SK-N-SH treated with all-trans-retinoic acid at 6 μM for 48 hours (cell line): ENCODE measurements around the gene HOGA1.
"Not testable (repeated sequence)": the region's sequence is repeated elsewhere in the genome, so short reads cannot be mapped to it uniquely, and the experiment has no call there.

ENCODE experiments used
- ATAC-seq: fragments of 200-7000 bp; cut with Tn5 transposase; 3 replicates; pipeline ENCODE4 v1.9.1; 2020; ENCODE audit warnings: mild to moderate bottlenecking, moderate library complexity
- ARNTL ChIP-seq: fragments of 450-650 bp; formaldehyde crosslinking; IDR thresholded peaks from 2 replicates; pipeline ENCODE4 v1.5.0; 2020; ENCODE audit warnings: low read depth, mild to moderate bottlenecking, moderate library complexity, borderline replicate concordance
- BACH2 ChIP-seq: fragments of 250-450 bp; sonication (Bioruptor Pico); IDR thresholded peaks from 2 replicates; pipeline ENCODE4 v1.9.0; 2021; ENCODE audit warnings: mild to moderate bottlenecking, borderline replicate concordance
- CSDC2 ChIP-seq: fragments of 250-450 bp; sonication (Bioruptor Pico); IDR thresholded peaks from 2 replicates; pipeline ENCODE4 v1.5.0; 2020; ENCODE audit warnings: mild to moderate bottlenecking, moderate library complexity
- CSRNP3 ChIP-seq: fragments of 250-450 bp; sonication (Bioruptor Pico); IDR thresholded peaks from 2 replicates; pipeline ENCODE4 v1.5.1; 2021; ENCODE audit warnings: mild to moderate bottlenecking, moderate library complexity
- ESRRG ChIP-seq: fragments of 250-450 bp; sonication (Bioruptor Pico); IDR thresholded peaks from 2 replicates; pipeline ENCODE4 v1.6.1; 2021; ENCODE audit warnings: mild to moderate bottlenecking
- GLIS3 ChIP-seq: fragments of 250-450 bp; sonication (Bioruptor Pico); IDR thresholded peaks from 2 replicates; pipeline ENCODE4 v1.5.0; 2020; ENCODE audit warnings: mild to moderate bottlenecking, moderate library complexity
- ISL1 ChIP-seq: fragments of 250-450 bp; sonication (Bioruptor Pico); IDR thresholded peaks from 2 replicates; pipeline ENCODE4 v2.1.2; 2022; ENCODE audit warnings: mild to moderate bottlenecking, moderate library complexity
- PATZ1 ChIP-seq: fragments of 250-450 bp; sonication (Bioruptor Pico); IDR thresholded peaks from 2 replicates; pipeline ENCODE4 v1.8.0; 2020; ENCODE audit warnings: mild to moderate bottlenecking, moderate library complexity, borderline replicate concordance
- POU6F1 ChIP-seq: fragments of 250-450 bp; sonication (Bioruptor Pico); IDR thresholded peaks from 2 replicates; pipeline ENCODE4 v1.8.0; 2021; ENCODE audit warnings: low read depth, mild to moderate bottlenecking, moderate library complexity, borderline replicate concordance
- PPARA ChIP-seq: fragments of 250-450 bp; sonication (Bioruptor Pico); IDR thresholded peaks from 2 replicates; pipeline ENCODE4 v1.5.0; 2020; ENCODE audit warnings: mild to moderate bottlenecking, borderline replicate concordance
- RARB ChIP-seq: fragments of 250-450 bp; sonication (Bioruptor Pico); IDR thresholded peaks from 2 replicates; pipeline ENCODE4 v1.8.0; 2021; ENCODE audit warnings: mild to moderate bottlenecking, moderate library complexity
- SNAI2 ChIP-seq: fragments of 250-450 bp; sonication (Bioruptor Pico); IDR thresholded peaks from 2 replicates; pipeline ENCODE4 v1.5.0; 2020; ENCODE audit warnings: mild to moderate bottlenecking, moderate library complexity
- TCF4 ChIP-seq: fragments of 250-450 bp; sonication (Bioruptor Pico); IDR thresholded peaks from 2 replicates; pipeline ENCODE4 v1.8.0; 2021; ENCODE audit warnings: mild to moderate bottlenecking, moderate library complexity, borderline replicate concordance
- TOX ChIP-seq: fragments of 250-450 bp; sonication (Bioruptor Pico); IDR thresholded peaks from 2 replicates; pipeline ENCODE4 v1.8.0; 2021; ENCODE audit warnings: mild to moderate bottlenecking, moderate library complexity, borderline replicate concordance
- TSHZ2 ChIP-seq: fragments of 250-450 bp; sonication (Bioruptor Pico); IDR thresholded peaks from 2 replicates; pipeline ENCODE4 v1.5.0; 2020; ENCODE audit warnings: mild to moderate bottlenecking, moderate library complexity
- ZC3H10 ChIP-seq: fragments of 250-450 bp; sonication (Bioruptor Pico); IDR thresholded peaks from 2 replicates; pipeline ENCODE4 v1.5.1; 2021; ENCODE audit warnings: mild to moderate bottlenecking, moderate library complexity
- ZFP3 ChIP-seq: fragments of 250-450 bp; sonication (Bioruptor Pico); IDR thresholded peaks from 2 replicates; pipeline ENCODE4 v1.5.0; 2020; ENCODE audit warnings: mild to moderate bottlenecking, moderate library complexity
- ZFP30 ChIP-seq: fragments of 450-650 bp; formaldehyde crosslinking; IDR thresholded peaks from 2 replicates; pipeline ENCODE4 v1.5.0; 2022; ENCODE audit warnings: mild to moderate bottlenecking, moderate library complexity
- ZNF565 ChIP-seq: fragments of 450-650 bp; formaldehyde crosslinking; conservative IDR thresholded peaks from 2 replicates; pipeline ENCODE4 v1.5.0; 2020; ENCODE audit warnings: low read depth, mild to moderate bottlenecking, moderate library complexity
- ZNF70 ChIP-seq: fragments of 450-650 bp; formaldehyde crosslinking; IDR thresholded peaks from 2 replicates; pipeline ENCODE4 v1.5.0; 2020; ENCODE audit warnings: mild to moderate bottlenecking, moderate library complexity
- ZNF8 ChIP-seq: fragments of 450-650 bp; formaldehyde crosslinking; IDR thresholded peaks from 2 replicates; pipeline ENCODE4 v1.5.0; 2020; ENCODE audit warnings: mild to moderate bottlenecking, moderate library complexity

The HOGA1 gene

GRCh38 chr10:97631098-97631497 is 46.9 kb downstream of the HOGA1 start:
- TF ChIP-seq PATZ1 (CRISPR knock-in tag) (no peak), CSRNP3 (CRISPR knock-in tag) (no peak), CSDC2 (CRISPR knock-in tag) (no peak)
- no peak for ATAC-seq

- ATAC-seq, result peak; percentile 99
- no peak for TF ChIP-seq POU6F1
- TF ChIP-seq CSRNP3 (CRISPR knock-in tag), result no peak
- peak; percentile 75; the same call in 1 of the 2 replicates for TF ChIP-seq SNAI2 (CRISPR knock-in tag)
- peak; percentile 49; the same call in 1 of the 2 replicates for TF ChIP-seq ZFP3 (CRISPR knock-in tag)
Measured at GRCh38 chr10:97632949-97633884, 49.0 kb downstream of the HOGA1 start, which contains the start of gene MORN4. Gene MORN4 (minus strand): TSS chr10:97633500. CDS start chr10:97619653, 13,847 bp downstream.

- peak; percentile 14; the same call in 1 of the 3 replicates for ATAC-seq
- TF ChIP-seq GLIS3 (CRISPR knock-in tag), result no peak
- no peak for TF ChIP-seq ESRRG
- no peak for TF ChIP-seq ARNTL
- no peak for TF ChIP-seq ISL1 (CRISPR knock-in tag)
- TF ChIP-seq ZNF565, result no peak
- TF ChIP-seq SNAI2 (CRISPR knock-in tag), result no peak
Measured at GRCh38 chr10:97633921-97634320, 49.7 kb downstream of the HOGA1 start.

- TF ChIP-seq TSHZ2 (no peak), GLIS3 (CRISPR knock-in tag) (no peak), ZNF70 (CRISPR knock-in tag) (no peak), PPARA (no peak), ZNF565 (no peak), BACH2 (no peak), SNAI2 (CRISPR knock-in tag) (no peak), TOX (CRISPR knock-in tag) (no peak), ZFP3 (CRISPR knock-in tag) (no peak), ISL1 (CRISPR knock-in tag) (no peak), TCF4 (CRISPR knock-in tag) (no peak), ZNF8 (CRISPR knock-in tag) (no peak), RARB (CRISPR knock-in tag) (no peak), ARNTL (no peak), ZFP30 (CRISPR knock-in tag) (no peak), CSRNP3 (CRISPR knock-in tag) (no peak), ZC3H10 (no peak)
- ATAC-seq, result no peak
Measured at GRCh38 chr10:97635577-97635976, 51.4 kb downstream of the HOGA1 start.

GRCh38 chr10:97639090-97639489 is 54.9 kb downstream of the HOGA1 start:
- not testable (repeated sequence) for ATAC-seq
